Nephron progenitor cell (in vitro differentiated cells): ENCODE measurements around the gene GRM5.
"Not testable (repeated sequence)": the region's sequence is repeated elsewhere in the genome, so short reads cannot be mapped to it uniquely, and the experiment has no call there.

Experiments used
- DNase-seq: peaks from one replicate; pipeline ENCODE4 v3.0.0; 2021
- H3K27ac Mint-ChIP-seq: 2 replicates; pipeline ENCODE4 v1.8.0; 2021; ENCODE audit warnings: mild to moderate bottlenecking, moderate library complexity, mixed read lengths
- H3K27me3 Mint-ChIP-seq: 2 replicates; pipeline ENCODE4 v1.8.0; 2021; ENCODE audit warnings: mild to moderate bottlenecking, low read depth, mixed read lengths; ENCODE audit not compliant: poor library complexity
- H3K36me3 Mint-ChIP-seq: 2 replicates; pipeline ENCODE4 v1.8.0; 2021; ENCODE audit warnings: low read depth, mixed read lengths
- H3K4me1 Mint-ChIP-seq: 2 replicates; pipeline ENCODE4 v1.8.0; 2021; ENCODE audit warnings: mixed read lengths
- H3K4me3 Mint-ChIP-seq: 2 replicates; pipeline ENCODE4 v1.8.0; 2021; ENCODE audit warnings: mild to moderate bottlenecking, moderate library complexity, mixed read lengths
- H3K9me3 Mint-ChIP-seq: 2 replicates; pipeline ENCODE4 v1.8.0; 2021; ENCODE audit warnings: mild to moderate bottlenecking, moderate library complexity, mixed read lengths
- TF ChIP-seq, protein P1 (sequence below): fragments of 200-600 bp; sonication (generic); IDR thresholded peaks from 2 replicates; pipeline ENCODE4 v1.5.0; 2021; ENCODE audit warnings: antibody characterized with exemption

Gene GRM5

DNA sequence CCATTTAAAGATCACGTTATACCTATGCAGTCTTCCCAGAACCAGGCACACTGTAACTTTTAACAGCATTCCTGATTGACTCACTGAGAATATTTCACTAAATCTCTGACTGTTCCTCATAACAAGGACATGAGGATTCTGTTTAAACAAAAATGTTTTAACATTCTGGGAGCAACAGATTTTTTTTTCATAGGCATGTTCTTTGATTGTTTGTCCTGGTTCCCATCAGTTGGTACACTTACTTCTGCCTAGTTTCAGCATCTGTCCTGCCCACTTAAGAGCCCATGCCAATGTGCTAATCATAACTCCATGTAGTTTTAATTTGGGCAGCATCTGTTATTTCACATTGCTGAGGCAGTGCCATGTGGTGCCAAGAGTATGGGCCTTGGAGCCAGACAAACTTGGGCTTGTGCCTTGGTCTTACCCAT lies 589.8 kb downstream of the GRM5 start:
- TF ChIP-seq, protein P1, sequence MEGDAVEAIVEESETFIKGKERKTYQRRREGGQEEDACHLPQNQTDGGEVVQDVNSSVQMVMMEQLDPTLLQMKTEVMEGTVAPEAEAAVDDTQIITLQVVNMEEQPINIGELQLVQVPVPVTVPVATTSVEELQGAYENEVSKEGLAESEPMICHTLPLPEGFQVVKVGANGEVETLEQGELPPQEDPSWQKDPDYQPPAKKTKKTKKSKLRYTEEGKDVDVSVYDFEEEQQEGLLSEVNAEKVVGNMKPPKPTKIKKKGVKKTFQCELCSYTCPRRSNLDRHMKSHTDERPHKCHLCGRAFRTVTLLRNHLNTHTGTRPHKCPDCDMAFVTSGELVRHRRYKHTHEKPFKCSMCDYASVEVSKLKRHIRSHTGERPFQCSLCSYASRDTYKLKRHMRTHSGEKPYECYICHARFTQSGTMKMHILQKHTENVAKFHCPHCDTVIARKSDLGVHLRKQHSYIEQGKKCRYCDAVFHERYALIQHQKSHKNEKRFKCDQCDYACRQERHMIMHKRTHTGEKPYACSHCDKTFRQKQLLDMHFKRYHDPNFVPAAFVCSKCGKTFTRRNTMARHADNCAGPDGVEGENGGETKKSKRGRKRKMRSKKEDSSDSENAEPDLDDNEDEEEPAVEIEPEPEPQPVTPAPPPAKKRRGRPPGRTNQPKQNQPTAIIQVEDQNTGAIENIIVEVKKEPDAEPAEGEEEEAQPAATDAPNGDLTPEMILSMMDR = no peak
- Mint-ChIP-seq H3K27me3 (no peaks in the 10 kb centered on the region), H3K4me1 (no peaks in the 10 kb centered on the region), H3K36me3 (no peaks in the 10 kb centered on the region), H3K9me3 (no peaks in the 10 kb centered on the region), H3K27ac (no peak overlapping the region), H3K4me3 (no peak overlapping the region)
- no peak for DNase-seq

GRCh38 chr11:88474655-88475054 lies 591.1 kb downstream of the GRM5 start:
- Mint-ChIP-seq H3K9me3 (no peaks in the 10 kb centered on the region), H3K27ac (no peak overlapping the region), H3K36me3 (no peaks in the 10 kb centered on the region), H3K4me3 (no peak overlapping the region), H3K4me1 (no peaks in the 10 kb centered on the region), H3K27me3 (no peaks in the 10 kb centered on the region)
- TF ChIP-seq, protein P1 = no peak
- DNase-seq = no peak

- H3K27ac Mint-ChIP-seq = no peak overlapping the region
- H3K27me3 Mint-ChIP-seq = no peaks in the 10 kb centered on the region
- TF ChIP-seq, protein P1 = no peak
- H3K36me3 Mint-ChIP-seq = no peaks in the 10 kb centered on the region
- DNase-seq = no peak
- no peaks in the 10 kb centered on the region for H3K4me1 Mint-ChIP-seq
- H3K4me3 Mint-ChIP-seq = no peak overlapping the region
- H3K9me3 Mint-ChIP-seq = no peaks in the 10 kb centered on the region
Observed at GRCh38 chr11:88469561-88470225, 596.1 kb downstream of the GRM5 start.

GRCh38 chr11:88464528-88464927 lies 601.3 kb downstream of the GRM5 start:
- DNase-seq = no peak
- Mint-ChIP-seq H3K27me3 (peaks cover 3% of the 10 kb centered on the region), H3K4me3 (no peak overlapping the region), H3K36me3 (no peaks in the 10 kb centered on the region), H3K27ac (no peak overlapping the region), H3K4me1 (no peaks in the 10 kb centered on the region), H3K9me3 (peaks cover 17% of the 10 kb centered on the region)
- TF ChIP-seq, protein P1 = no peak

- not testable (repeated sequence) for H3K36me3 Mint-ChIP-seq, H3K4me1 Mint-ChIP-seq, H3K27me3 Mint-ChIP-seq, DNase-seq, H3K27ac Mint-ChIP-seq, H3K4me3 Mint-ChIP-seq
- peaks cover 20% of the 10 kb centered on the region for H3K9me3 Mint-ChIP-seq
Observed at GRCh38 chr11:88463301-88463700, 602.5 kb downstream of the GRM5 start.

GRCh38 chr11:88458047-88458446 lies 607.7 kb downstream of the GRM5 start:
- H3K4me3 Mint-ChIP-seq, H3K9me3 Mint-ChIP-seq: not testable (repeated sequence)

DNA sequence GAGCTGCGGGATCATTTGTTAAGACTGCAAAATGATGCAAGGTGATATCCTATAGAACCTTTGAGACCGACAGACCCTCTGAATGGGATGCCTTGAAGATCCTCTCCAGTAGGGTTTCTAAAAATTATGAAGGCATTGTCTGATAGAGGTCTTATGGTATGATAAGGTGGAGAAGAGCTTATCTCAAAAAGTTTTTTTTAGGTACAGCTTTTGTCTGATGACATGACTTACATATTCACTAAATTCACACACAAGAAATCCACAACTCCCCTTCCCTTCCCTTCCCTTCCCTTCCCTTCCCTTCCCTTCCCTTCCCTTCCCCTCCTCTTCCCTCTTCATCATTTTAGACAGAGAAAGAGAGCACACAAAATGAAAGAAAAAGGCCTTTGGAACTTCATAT lies 609.8 kb downstream of the GRM5 start:
- Mint-ChIP-seq H3K36me3 (no peaks in the 10 kb centered on the region), H3K9me3 (peaks cover 3% of the 10 kb centered on the region), H3K4me3 (no peak overlapping the region), H3K27me3 (peaks cover 3% of the 10 kb centered on the region), H3K4me1 (no peaks in the 10 kb centered on the region), H3K27ac (no peak overlapping the region)
- TF ChIP-seq, protein P1 = no peak
- no peak for DNase-seq

More at GRCh38 chr11:88458047-88458446, 607.7 kb downstream of the GRM5 start:
- DNase-seq, H3K36me3 Mint-ChIP-seq, H3K27me3 Mint-ChIP-seq, H3K27ac Mint-ChIP-seq, H3K4me1 Mint-ChIP-seq: not testable (repeated sequence)
